ENCODE data around the gene NINJ1. TPM values are rescaled to one million over a fixed set of nuclear protein-coding genes. Genes with fewer than 3 reads are reported as not detected.

NINJ1 gene
- total RNA-seq, 1 donor from 2014 or later, result 3.9 TPM

- Mint-ChIP-seq H3K36me3 (no peaks in the 10 kb centered on the region), H3K9me3 (no peaks in the 10 kb centered on the region), H3K4me3 (no peak overlapping the region), H3K4me1 (peaks cover 38% of the 10 kb centered on the region), H3K27me3 (ENCODE audit: insufficient read depth, low read depth) (peaks cover 6% of the 10 kb centered on the region), H3K27ac (peak overlapping the region; percentile 48)
- H2AFZ ChIP-seq (replicated peaks), result no peak overlapping the region
- H3K4me2 ChIP-seq, result no peak overlapping the region
- no peaks in the 10 kb centered on the region for H3K4me1 ChIP-seq
- no peaks in the 10 kb centered on the region for H4K20me1 ChIP-seq (ENCODE audit: low read depth)
- H3K9ac ChIP-seq, result no peak overlapping the region
- peaks cover 8% of the 10 kb centered on the region for H3F3A ChIP-seq (ENCODE audit: low read depth)
- peaks cover 2% of the 10 kb centered on the region for H3K27me3 ChIP-seq
- H3K4me3 ChIP-seq, result no peak overlapping the region
- DNase-seq (ENCODE audit: low spot score), result peak; percentile 0
- no peak for TF ChIP-seq EZH2phosphoT487 (IDR thresholded peaks at IDR 0.05)
- TF ChIP-seq EZH2 (IDR thresholded peaks at IDR 0.05), result no peak
- TF ChIP-seq CTCF (IDR thresholded peaks at IDR 0.05), result no peak
- H3K9me3 ChIP-seq (ENCODE audit: low read depth), result no peaks in the 10 kb centered on the region
- no peaks in the 10 kb centered on the region for H3K36me3 ChIP-seq
- H3K27ac ChIP-seq, result no peak overlapping the region
- H3K79me2 ChIP-seq (ENCODE audit: low read depth), result no peaks in the 10 kb centered on the region
Observed at GRCh38 chr9:93091453-93092081, 42.5 kb downstream of the NINJ1 start.

GRCh38 chr9:93091056-93091452 is 43.0 kb downstream of the NINJ1 start:
- Histone ChIP-seq H3K27me3 (no peaks in the 10 kb centered on the region), H3K9me3 (ENCODE audit: low read depth) (no peaks in the 10 kb centered on the region), H3K4me3 (no peak overlapping the region), H3K4me1 (no peaks in the 10 kb centered on the region), H2AFZ (replicated peaks) (no peak overlapping the region), H3K79me2 (ENCODE audit: low read depth) (no peaks in the 10 kb centered on the region), H3K9ac (no peak overlapping the region), H3K27ac (no peak overlapping the region), H4K20me1 (ENCODE audit: low read depth) (no peaks in the 10 kb centered on the region), H3K36me3 (no peaks in the 10 kb centered on the region), H3K4me2 (no peak overlapping the region), H3F3A (ENCODE audit: low read depth) (peaks cover 8% of the 10 kb centered on the region)
- Mint-ChIP-seq H3K27ac (no peak overlapping the region), H3K36me3 (no peaks in the 10 kb centered on the region), H3K9me3 (no peaks in the 10 kb centered on the region), H3K4me3 (no peak overlapping the region), H3K4me1 (peaks cover 38% of the 10 kb centered on the region), H3K27me3 (ENCODE audit: insufficient read depth, low read depth) (peaks cover 6% of the 10 kb centered on the region)
- no peak for DNase-seq (ENCODE audit: low spot score)
- TF ChIP-seq EZH2phosphoT487 (IDR thresholded peaks at IDR 0.05) (no peak), CTCF (IDR thresholded peaks at IDR 0.05) (no peak), EZH2 (IDR thresholded peaks at IDR 0.05) (no peak)

GRCh38 chr9:93090091-93090655 is 43.9 kb downstream of the NINJ1 start:
- H3K4me1 ChIP-seq, result no peaks in the 10 kb centered on the region
- H3K27ac Mint-ChIP-seq, result no peak overlapping the region
- H2AFZ ChIP-seq (replicated peaks), result no peak overlapping the region
- DNase-seq (ENCODE audit: low spot score), result peak; percentile 0
- H3K36me3 ChIP-seq, result no peaks in the 10 kb centered on the region
- no peaks in the 10 kb centered on the region for H3K36me3 Mint-ChIP-seq
- H3K27me3 Mint-ChIP-seq (ENCODE audit: insufficient read depth, low read depth), result peaks cover 8% of the 10 kb centered on the region
- no peak for TF ChIP-seq EZH2 (IDR thresholded peaks at IDR 0.05)
- TF ChIP-seq CTCF (IDR thresholded peaks at IDR 0.05), result no peak
- no peak for TF ChIP-seq EZH2phosphoT487 (IDR thresholded peaks at IDR 0.05)
- no peak overlapping the region for H3K4me2 ChIP-seq
- peak overlapping the region; percentile 3 for H3K4me3 Mint-ChIP-seq
- no peak overlapping the region for H3K9ac ChIP-seq
- H3K9me3 ChIP-seq (ENCODE audit: low read depth), result no peaks in the 10 kb centered on the region
- H3K79me2 ChIP-seq (ENCODE audit: low read depth), result no peaks in the 10 kb centered on the region
- no peaks in the 10 kb centered on the region for H4K20me1 ChIP-seq (ENCODE audit: low read depth)
- peaks cover 38% of the 10 kb centered on the region for H3K4me1 Mint-ChIP-seq
- H3K27me3 ChIP-seq, result no peaks in the 10 kb centered on the region
- no peak overlapping the region for H3K27ac ChIP-seq
- H3K4me3 ChIP-seq, result no peak overlapping the region
- peaks cover 6% of the 10 kb centered on the region for H3F3A ChIP-seq (ENCODE audit: low read depth)
- peaks cover 2% of the 10 kb centered on the region for H3K9me3 Mint-ChIP-seq

All from neural progenitor cell (in vitro differentiated cells).